Kidney (tissue), 14 donors: ENCODE measurements around the gene MARK1. TPM values are rescaled to one million over a fixed set of nuclear protein-coding genes. Genes with fewer than 3 reads are reported as not detected.
"Not testable (repeated sequence)": the region's sequence is repeated elsewhere in the genome, so short reads cannot be mapped to it uniquely, and the experiment has no call there.

Source experiments
- DNase-seq, 5 donors: peaks; one replicate each; pipeline ENCODE4 v3.0.0-alpha.2; 2013 to 2020
- FAIRE-seq: peaks from 2 replicates; lab custom pipeline; 2012; peaks lifted over from hg19 to GRCh38; lab: Jason Lieb, UNC
- H3K27ac ChIP-seq, 2 donors: one replicate each; pipeline ENCODE4 v1.7.0; 2013; ENCODE audit warnings: low read depth in 2 of 2, low read length in 2 of 2, inconsistent platforms in 1 of 2
- H3K27me3 ChIP-seq: one replicate; pipeline ENCODE4 v1.7.1; 2013; ENCODE audit warnings: low read length, inconsistent platforms; ENCODE audit not compliant: control insufficient read depth, insufficient read depth
- H3K36me3 ChIP-seq, 3 donors: one replicate each; pipeline versions ENCODE4 v1.7.0 to v1.7.1; 2013; ENCODE audit warnings: low read length in 3 of 3, control low read depth in 1 of 3, inconsistent platforms in 1 of 3; ENCODE audit not compliant: insufficient read depth in 3 of 3, control insufficient read depth in 2 of 3
- H3K4me1 ChIP-seq, 3 donors: one replicate each; pipeline versions ENCODE4 v1.7.0 to v1.7.1; 2013; ENCODE audit warnings: low read length in 3 of 3, inconsistent platforms in 1 of 3, low read depth in 1 of 3; ENCODE audit not compliant: control insufficient read depth in 2 of 3, insufficient read depth in 2 of 3
- H3K4me3 ChIP-seq, 3 donors: one replicate each; pipeline versions ENCODE4 v1.7.0 to v1.8.1; 2013; ENCODE audit warnings: low read length in 3 of 3, control low read depth in 1 of 3, inconsistent platforms in 1 of 3
- H3K9ac ChIP-seq, 3 donors: one replicate each; pipeline versions ENCODE4 v1.7.0 to v1.7.1; 2013; ENCODE audit warnings: low read length in 3 of 3, control low read depth in 1 of 3, inconsistent platforms in 1 of 3
- H3K9me3 ChIP-seq, 3 donors: one replicate each; pipeline versions ENCODE4 v1.7.0 to v1.7.1; 2013; ENCODE audit warnings: low read length in 3 of 3, control low read depth in 1 of 3, inconsistent platforms in 1 of 3; ENCODE audit not compliant: control insufficient read depth in 2 of 3, insufficient read depth in 1 of 3
- CTCF ChIP-seq: IDR thresholded peaks from 3 replicates; pipeline ENCODE4 v1.5.1; 2012; ENCODE audit warnings: mild to moderate bottlenecking, moderate library complexity, borderline replicate concordance; ENCODE audit not compliant: insufficient read depth; ENCODE audit errors: extremely low read depth
- intact Hi-C: fragments of 100-400 bp; cut with DNase I; formaldehyde crosslinking; loops from one replicate; pipeline ENCODE4 v1.11.1; 2022
- polyA plus RNA-seq: library from polyadenylated mRNA; stranded (reverse); fragments of 350-450 nt; fragmentation: Illumina TruSeq; extraction: RNeasy Lipid Tissue Mini Kit (QIAGEN cat#74804); gene quantifications from one replicate; pipeline ENCODE4 v1.2.3, GENCODE V29; 2014; ENCODE audit warnings: low read depth, low replicate concordance; ENCODE audit not compliant: insufficient read depth
- total RNA-seq: library from RNA; stranded (reverse); fragmentation: NEBNext Ultra II Directional; extraction: Animal tissue kit (Norgen Biotek cat#: 25700); gene quantifications from one replicate; pipeline ENCODE4 v1.2.1, GENCODE V29; 2021
- donor health status: control.
- donor health status: control.
- donor health status: control.
- donor health status: control.
- donor health status: control.
- donor health status: DM: yes; HTN: yes; CAD: no.
- donor health status: Normal renal cell carcinoma (clear cell type).

MARK1 gene
- total and polyA plus RNA-seq, 2 donors from 2014 or later: 2.6 to 5.3 TPM

DNA sequence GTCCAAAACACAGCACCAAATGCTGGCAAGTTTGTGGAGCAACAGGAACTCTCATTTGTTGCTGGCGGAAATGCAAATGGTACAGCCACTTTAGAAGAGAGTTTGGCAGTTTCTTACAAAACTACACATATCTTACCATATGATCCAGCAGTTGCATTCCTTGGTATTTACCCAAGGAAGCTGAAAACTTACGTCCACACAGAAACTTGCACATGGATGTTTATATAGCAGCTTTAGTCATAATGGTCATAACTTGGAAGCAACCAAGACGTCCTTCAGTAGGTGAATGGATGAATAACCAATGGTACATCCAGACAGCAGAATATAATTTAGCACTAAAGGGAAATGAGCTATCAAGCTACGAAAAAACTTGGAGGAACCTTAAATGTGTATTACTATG is 66.4 kb downstream of the MARK1 start:
- no peaks in the 10 kb centered on the region for H3K36me3 ChIP-seq
- no peaks in the 10 kb centered on the region for H3K27me3 ChIP-seq
- FAIRE-seq: no peak
- H3K4me1 ChIP-seq: no peaks in the 10 kb centered on the region
- no peak overlapping the region for H3K4me3 ChIP-seq
- no peaks in the 10 kb centered on the region for H3K9me3 ChIP-seq
- intact Hi-C loops: no loop called here
- no peak overlapping the region for H3K27ac ChIP-seq
- no peak overlapping the region for H3K9ac ChIP-seq
- DNase-seq: no peak
- no peak for TF ChIP-seq CTCF

GRCh38 chr1:220595179-220595578 is 67.2 kb downstream of the MARK1 start:
- Histone ChIP-seq H3K4me1 (no peaks in the 10 kb centered on the region), H3K36me3 (no peaks in the 10 kb centered on the region), H3K4me3 (no peak overlapping the region), H3K27ac (no peak overlapping the region), H3K27me3 (no peaks in the 10 kb centered on the region), H3K9me3 (no peaks in the 10 kb centered on the region), H3K9ac (no peak overlapping the region)
- no peak for DNase-seq
- intact Hi-C loops: no loop called here
- TF ChIP-seq CTCF: no peak
- FAIRE-seq: no peak

DNA sequence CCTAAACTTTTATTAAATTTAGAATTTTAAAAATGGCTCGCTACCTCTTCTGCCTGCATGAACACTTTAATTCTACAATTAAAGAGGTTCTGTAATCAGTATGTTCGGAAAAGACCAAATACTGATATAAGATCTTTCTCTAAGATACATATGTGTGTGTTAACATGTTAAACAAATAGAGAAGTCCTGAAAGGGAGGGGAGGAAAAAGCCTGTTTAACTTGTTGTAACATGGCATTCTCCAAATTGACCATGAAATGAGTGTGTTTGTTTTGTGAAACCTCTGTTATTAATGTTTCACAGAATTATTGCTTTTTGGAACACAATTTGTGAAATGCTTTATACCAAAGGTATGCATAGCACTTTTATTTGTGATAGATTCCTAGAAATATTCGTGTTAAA is 77.0 kb downstream of the MARK1 start:
- Histone ChIP-seq H3K4me1 (no peaks in the 10 kb centered on the region), H3K27me3 (no peaks in the 10 kb centered on the region), H3K9ac (no peak overlapping the region), H3K27ac (no peak overlapping the region), H3K36me3 (no peaks in the 10 kb centered on the region), H3K9me3 (no peaks in the 10 kb centered on the region), H3K4me3 (no peak overlapping the region)
- FAIRE-seq: no peak
- DNase-seq: no peak
- TF ChIP-seq CTCF: no peak
- intact Hi-C loops: no loop called here

DNA sequence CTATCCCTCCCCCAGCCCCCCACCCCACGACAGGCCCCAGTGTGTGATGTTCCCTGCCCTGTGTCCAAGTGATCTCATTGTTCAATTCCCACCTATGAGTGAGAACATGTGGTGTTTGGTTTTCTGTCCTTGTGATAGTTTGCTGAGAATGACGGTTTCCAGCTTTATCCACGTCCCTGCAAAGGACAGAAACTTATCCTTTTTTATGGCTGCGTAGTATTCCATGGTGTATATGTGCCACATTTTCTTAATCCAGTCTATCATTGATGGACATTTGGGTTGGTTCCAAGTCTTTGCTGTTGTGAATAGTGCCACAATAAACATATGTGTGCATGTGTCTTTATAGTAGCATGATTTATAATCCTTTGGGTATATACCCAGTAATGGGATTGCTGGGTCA is 77.7 kb downstream of the MARK1 start:
- H3K9ac ChIP-seq, H3K4me3 ChIP-seq, H3K36me3 ChIP-seq, intact Hi-C loops, DNase-seq, H3K4me1 ChIP-seq, H3K27me3 ChIP-seq, H3K27ac ChIP-seq, H3K9me3 ChIP-seq, FAIRE-seq: not testable (repeated sequence)

GRCh38 chr1:220611100-220611499 is 83.2 kb downstream of the MARK1 start:
- H3K27me3 ChIP-seq, H3K9me3 ChIP-seq, H3K9ac ChIP-seq, H3K4me3 ChIP-seq, H3K4me1 ChIP-seq, intact Hi-C loops, H3K27ac ChIP-seq, FAIRE-seq, H3K36me3 ChIP-seq: not testable (repeated sequence)
- DNase-seq: peak in 1 of 5 donors; percentile 61
